ENCODE measurements around the gene DPF3. TPM values are rescaled to one million over a fixed set of nuclear protein-coding genes. Genes with fewer than 3 reads are reported as not detected.

DPF3 gene
- total RNA-seq, 1 experiment from 2014 or later, result 0.31 TPM

- TF ChIP-seq ZNF532 (CRISPR knock-in tag; IDR thresholded peaks at IDR 0.05; ENCODE audit: borderline replicate concordance), result no peak
- TF ChIP-seq GTF2I (CRISPR knock-in tag; conservative IDR thresholded peaks at IDR 0.05), result no peak
- TF ChIP-seq NR3C1 (CRISPR knock-in tag; conservative IDR thresholded peaks at IDR 0.05; ENCODE audit: low read depth), result no peak
- TF ChIP-seq ARID4B (CRISPR knock-in tag; IDR thresholded peaks at IDR 0.05; ENCODE audit: borderline replicate concordance), result no peak
- no peak for TF ChIP-seq NFE2L1 (CRISPR knock-in tag; IDR thresholded peaks at IDR 0.05)
- TF ChIP-seq ZNF317 (CRISPR knock-in tag; IDR thresholded peaks at IDR 0.05; ENCODE audit: borderline replicate concordance, low read depth), result no peak
Measured at GRCh38 chr14:72651081-72651480, 242.8 kb downstream of the DPF3 start (continued).

- Mint-ChIP-seq H3K4me1 (peaks cover 7% of the 10 kb centered on the region), H3K9me3 (peaks cover 3% of the 10 kb centered on the region; the same call in 1 of the 2 replicates), H3K27me3 (ENCODE audit: low read depth) (no peaks in the 10 kb centered on the region), H3K4me3 (no peak overlapping the region), H3K36me3 (no peaks in the 10 kb centered on the region), H3K27ac (no peak overlapping the region)
- ChIA-PET POLR2A (no interaction called here), CTCF (no interaction called here)
- DNase-seq (ENCODE audit: low spot score) (no peak), ATAC-seq (no peak)
- no peak for TF ChIP-seq SMAD3 (CRISPR knock-in tag; IDR thresholded peaks at IDR 0.05; ENCODE audit: borderline replicate concordance)
- no peak for TF ChIP-seq ETV6 (CRISPR knock-in tag; IDR thresholded peaks at IDR 0.05)
- TF ChIP-seq EMX1 (CRISPR knock-in tag; IDR thresholded peaks at IDR 0.05), result no peak
- TF ChIP-seq IRF2 (CRISPR knock-in tag; IDR thresholded peaks at IDR 0.05; ENCODE audit: borderline replicate concordance, low read depth), result no peak
Measured at GRCh38 chr14:72649603-72650227, 244.2 kb downstream of the DPF3 start.

GRCh38 chr14:72647782-72648181 lies 246.1 kb downstream of the DPF3 start:
- H3K4me1 Mint-ChIP-seq, result peaks cover 15% of the 10 kb centered on the region
- no peak for TF ChIP-seq CTCF (IDR thresholded peaks at IDR 0.05)
- no peak for TF ChIP-seq TCF7 (CRISPR knock-in tag; IDR thresholded peaks at IDR 0.05; ENCODE audit: low read depth)
- TF ChIP-seq AR (CRISPR knock-in tag; IDR thresholded peaks at IDR 0.05), result no peak
- H3K4me3 Mint-ChIP-seq, result no peak overlapping the region
- ATAC-seq, result no peak
- ChIA-PET POLR2A (no interaction called here), CTCF (no interaction called here)
- no peaks in the 10 kb centered on the region for H3K36me3 Mint-ChIP-seq
- DNase-seq (ENCODE audit: low spot score), result no peak
- peaks cover 12% of the 10 kb centered on the region; the same call in 1 of the 2 replicates for H3K9me3 Mint-ChIP-seq
- no peaks in the 10 kb centered on the region for H3K27me3 Mint-ChIP-seq (ENCODE audit: low read depth)
- H3K27ac Mint-ChIP-seq, result no peak overlapping the region
